ENCODE data around the gene IFITM2. TPM values are rescaled to one million over a fixed set of nuclear protein-coding genes. Genes with fewer than 3 reads are reported as not detected.

IFITM2 gene
- total RNA-seq, 1 experiment from 2014 or later, result 32.3 TPM

- no peak for DNase-seq (ENCODE audit: low spot score)
Observed at GRCh38 chr11:292211-293121, 15.2 kb upstream of the IFITM2 start.

GRCh38 chr11:293271-293851 is 14.3 kb upstream of the IFITM2 start:
- DNase-seq (ENCODE audit: low spot score), result no peak

DNA sequence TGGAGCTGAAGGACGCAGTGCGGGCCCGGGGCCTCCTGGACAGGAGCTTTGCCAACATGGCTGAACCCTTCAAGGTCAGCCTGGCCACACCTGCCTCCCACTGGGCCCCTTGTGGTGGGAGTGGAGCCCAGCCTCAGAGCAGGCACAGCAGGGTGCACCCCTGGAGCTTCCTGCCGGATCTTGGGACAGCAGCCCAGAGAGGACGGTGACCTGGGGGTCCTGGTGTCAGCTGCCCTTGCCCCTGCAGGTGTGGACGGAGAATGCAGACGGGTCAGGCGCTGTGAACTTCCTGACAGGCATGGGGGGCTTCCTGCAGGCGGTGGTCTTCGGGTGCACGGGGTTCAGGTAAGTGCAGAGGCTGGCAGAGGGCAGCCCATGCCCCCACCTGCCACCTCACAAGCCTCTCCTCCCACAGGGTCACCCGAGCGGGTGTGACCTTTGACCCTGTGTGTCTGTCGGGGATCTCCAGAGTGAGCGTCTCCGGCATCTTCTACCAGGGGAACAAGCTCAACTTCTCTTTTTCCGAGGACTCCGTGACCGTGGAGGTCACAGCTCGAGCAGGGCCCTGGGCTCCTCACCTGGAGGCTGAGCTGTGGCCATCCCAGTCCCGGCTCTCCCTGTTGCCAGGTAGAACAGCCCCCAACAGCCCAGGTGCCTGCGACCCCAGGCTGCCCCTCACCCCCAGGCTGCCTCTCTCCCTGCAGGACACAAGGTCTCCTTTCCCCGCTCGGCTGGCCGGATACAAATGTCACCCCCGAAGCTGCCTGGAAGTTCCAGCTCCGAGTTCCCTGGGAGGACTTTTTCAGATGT is 13.6 kb upstream of the IFITM2 start:
- no peak for DNase-seq (ENCODE audit: low spot score)

GRCh38 chr11:294780-295179 is 12.8 kb upstream of the IFITM2 start:
- no peak for DNase-seq (ENCODE audit: low spot score)

DNA sequence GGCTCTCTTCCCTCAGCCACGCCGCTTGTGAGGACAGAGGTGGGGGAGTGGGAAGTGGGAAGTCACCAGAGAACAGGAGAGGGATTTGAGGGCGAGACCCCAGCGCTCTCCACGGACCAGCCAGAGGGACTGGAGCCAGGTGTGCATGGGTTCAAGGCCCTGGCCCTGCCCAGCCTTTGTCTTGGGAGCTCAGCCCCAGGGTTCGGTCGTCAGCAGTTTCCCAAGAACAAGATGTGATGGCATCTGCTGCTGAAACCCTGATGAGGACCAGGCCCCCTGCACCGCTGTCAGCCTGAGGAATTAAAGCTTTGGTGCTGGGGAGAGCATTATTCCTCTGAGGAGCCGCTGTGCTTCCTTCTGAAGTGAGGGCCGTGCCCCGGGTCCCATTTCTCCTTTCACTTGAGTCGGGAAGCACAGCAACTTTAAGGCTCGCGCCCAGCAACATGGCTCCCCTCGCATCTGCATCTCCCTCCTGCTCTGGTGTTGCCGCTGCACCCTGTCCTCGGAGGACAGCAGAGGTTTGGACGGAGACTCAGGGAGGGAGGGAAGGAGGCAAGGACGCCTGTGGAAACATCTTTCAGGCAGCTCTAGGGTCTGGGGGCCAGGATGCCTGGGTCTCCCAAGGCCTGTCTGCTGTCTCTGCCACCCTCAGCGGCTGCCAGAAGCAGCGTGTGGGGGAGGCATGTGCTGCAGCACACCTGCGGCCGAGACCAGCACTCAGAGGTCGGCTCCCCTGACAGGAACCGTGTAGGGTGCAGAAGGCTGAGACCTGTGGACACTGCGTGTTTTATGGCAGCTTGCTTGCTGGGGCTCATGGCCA is 12.1 kb upstream of the IFITM2 start:
- DNase-seq (ENCODE audit: low spot score), result no peak

- DNase-seq (ENCODE audit: low spot score), result no peak
Observed at GRCh38 chr11:296171-297050, 11.2 kb upstream of the IFITM2 start.

DNA sequence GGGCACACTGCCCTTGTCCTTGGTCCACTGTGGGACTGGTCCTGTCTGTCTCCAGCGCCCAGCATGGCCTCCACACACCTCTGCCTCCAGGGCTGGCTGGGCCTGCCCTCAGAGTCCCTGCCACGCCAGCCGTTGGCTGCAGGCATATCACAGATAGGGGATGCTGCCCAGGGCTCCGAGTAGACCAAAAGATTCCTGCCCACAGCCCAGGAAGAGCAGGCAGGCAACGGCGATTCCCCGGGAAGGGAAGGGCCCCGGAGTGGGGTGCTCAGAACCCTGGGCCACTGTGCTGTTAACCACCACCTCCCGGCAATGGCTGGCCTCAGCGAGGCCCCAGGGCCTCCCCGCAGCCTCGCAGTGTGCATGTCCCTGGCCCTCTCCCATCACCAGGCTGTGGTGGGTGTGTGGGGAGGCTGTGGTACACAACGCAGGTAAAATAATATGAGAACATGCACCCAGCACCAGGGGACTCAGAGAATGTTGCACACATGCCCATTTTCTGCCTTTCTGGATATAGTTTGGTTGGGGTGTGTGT is 10.5 kb upstream of the IFITM2 start:
- peak; percentile 22 for DNase-seq (ENCODE audit: low spot score)

DNA sequence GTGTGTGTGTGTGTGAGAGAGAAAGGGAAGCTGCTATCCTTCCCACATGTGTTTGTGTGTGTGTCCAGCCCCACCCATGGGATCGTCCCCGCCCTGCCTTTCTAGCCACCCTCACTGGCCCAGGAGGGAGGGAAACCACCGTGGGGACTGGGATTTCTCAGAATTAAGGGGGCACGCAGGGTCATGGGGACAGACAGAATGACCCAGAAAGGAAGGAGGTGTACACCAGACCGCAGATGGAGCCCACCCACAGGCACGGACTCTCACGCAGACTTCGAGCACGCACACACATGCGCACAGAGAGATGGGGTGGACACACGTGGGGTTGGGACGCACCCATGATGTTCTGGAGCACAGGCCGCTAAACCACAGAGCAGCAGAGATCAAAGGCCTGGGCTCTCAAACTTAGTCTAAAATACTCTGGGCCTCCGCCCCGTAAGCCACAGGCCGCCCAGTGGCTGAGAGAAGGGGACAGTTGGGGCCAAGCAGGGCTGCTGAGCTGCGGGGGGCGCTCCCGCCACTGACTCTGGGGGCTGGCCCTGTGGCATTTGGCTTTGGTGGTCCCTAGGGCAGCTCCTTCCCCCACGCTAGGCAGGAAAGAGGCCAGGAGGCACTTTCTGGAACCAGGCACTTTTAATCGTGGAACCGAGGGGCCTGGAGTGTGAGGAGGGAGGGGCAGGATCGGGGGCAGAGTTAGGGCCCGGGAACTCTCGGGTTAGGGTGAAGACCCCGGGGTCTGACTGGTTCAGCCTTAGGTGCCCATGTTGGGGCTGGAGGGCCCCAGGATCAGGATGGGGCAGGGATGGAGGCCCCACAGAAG is 9.8 kb upstream of the IFITM2 start:
- peak; percentile 31 for DNase-seq (ENCODE audit: low spot score)

- peak; percentile 28 for DNase-seq (ENCODE audit: low spot score)
Observed at GRCh38 chr11:298406-299065, 9.1 kb upstream of the IFITM2 start.

GRCh38 chr11:299081-299891 is 8.3 kb upstream of the IFITM2 start, which contains the start of gene IFITM5:
TSS of gene IFITM5 (minus strand) at chr11:299526. CDS start at chr11:299490, 36 bp downstream.
- DNase-seq (ENCODE audit: low spot score), result no peak

DNA sequence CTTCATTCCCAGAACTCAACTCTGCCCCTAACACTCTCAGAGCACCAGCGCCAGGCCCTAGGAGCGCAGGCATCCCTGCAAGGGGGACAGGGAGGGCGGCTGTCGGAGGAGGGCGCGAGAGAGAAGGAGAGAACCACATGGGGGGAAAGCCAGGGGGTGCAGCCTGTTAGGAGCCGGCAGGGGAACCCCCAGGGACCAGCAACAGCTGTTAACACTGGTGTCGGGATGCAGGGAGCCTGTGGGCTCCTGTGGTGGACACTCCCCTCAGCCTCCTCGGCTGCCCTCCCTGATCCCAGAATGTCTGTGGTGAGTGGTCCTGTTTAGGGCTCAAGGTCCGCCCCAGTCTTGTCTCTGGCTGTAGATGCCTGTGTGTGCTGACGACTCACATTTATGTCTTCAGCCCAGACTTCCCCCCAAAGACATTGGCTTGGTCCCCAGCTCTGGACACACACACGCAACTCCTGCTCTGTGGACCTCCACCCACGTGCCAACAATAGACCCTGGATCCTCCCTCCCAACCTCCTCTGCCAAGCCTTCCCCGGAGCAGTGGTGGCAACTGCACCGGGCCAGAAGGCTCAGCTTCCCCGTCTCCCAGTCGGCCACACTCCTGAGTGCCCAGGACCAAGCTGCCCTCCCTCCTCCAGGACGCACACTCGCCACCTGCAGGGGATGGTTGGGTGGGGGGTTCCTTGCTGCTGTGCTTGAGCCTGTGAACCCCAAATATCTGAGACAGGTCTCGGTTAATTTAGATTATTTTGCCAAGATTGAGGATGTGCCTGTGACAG is 7.5 kb upstream of the IFITM2 start:
- no peak for DNase-seq (ENCODE audit: low spot score)

DNA sequence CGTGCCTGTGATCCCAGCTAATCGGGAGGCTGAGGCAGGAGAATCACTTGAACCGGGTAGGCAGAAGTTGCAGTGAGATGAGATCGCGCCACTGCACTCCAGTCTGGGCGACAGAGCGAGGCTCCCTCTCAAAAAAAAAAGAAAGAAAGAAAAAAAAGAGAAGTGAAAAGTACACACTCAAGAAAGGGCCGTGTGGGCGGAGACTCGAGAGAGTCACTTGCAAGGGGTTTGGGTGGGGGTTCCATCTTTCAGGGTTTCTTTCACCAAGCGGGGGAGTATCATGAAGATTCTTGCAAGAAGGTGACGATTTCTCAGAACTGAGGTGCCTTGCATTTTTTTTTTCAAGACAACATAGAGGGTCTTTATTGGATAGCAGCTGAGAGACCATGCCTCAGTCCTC is 4.3 kb upstream of the IFITM2 start:
- no peak for DNase-seq (ENCODE audit: low spot score)

GRCh38 chr11:304061-304506 is 3.5 kb upstream of the IFITM2 start:
- DNase-seq (ENCODE audit: low spot score), result no peak

DNA sequence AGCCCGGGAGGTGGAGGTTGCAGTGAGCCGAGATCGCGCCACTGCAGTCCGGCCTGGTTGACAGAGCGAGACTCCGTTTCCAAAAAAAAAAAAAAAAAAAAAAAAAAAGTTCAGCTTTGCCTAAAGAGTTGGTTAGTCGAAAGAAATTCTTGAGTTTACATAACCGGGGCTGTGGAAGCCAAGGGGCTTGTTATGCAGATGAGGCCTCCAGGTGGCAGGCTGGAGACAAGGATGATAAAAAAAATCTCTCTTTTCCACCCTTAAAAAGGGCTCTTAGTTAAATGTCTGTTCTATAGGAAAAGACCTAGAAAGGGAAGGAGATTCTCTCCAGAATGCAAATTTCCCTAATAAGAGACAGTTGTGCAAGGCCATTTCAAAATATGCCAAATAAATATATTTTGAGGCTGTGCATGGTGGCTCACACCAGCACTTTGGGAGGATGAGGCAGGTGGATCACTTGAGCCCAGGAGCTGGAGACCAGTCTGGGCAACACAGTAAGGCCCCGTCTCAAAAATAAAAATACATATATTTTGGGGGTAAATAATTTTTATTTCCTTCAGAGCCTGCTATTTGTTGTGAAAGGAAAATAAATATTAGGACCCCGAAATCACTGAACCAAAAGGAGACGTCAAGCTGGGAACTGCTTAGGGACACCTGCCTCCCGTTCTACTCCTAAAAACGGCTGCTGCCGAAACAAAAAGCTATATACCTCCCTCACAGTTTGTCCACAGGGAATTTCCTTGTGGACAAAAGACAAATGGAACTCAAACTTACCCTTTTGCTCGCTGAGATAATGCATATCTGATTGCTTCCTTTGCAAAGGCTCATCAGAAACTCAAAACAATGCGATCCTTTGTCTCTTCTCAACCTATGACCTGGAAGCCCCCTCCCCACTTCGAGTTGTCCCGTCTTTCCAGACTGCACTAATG is 2.4 kb upstream of the IFITM2 start:
- peak; percentile 60 for DNase-seq (ENCODE audit: low spot score)

- no peak for DNase-seq (ENCODE audit: low spot score)
Observed at GRCh38 chr11:305844-306211, 1.8 kb upstream of the IFITM2 start.
